HEK293 (cell line): ENCODE results near the gene FERMT3.

Source experiments
- BCL11B ChIP-seq: fragments of 450-650 bp; formaldehyde crosslinking; IDR thresholded peaks from 2 replicates; pipeline ENCODE4 v1.5.1; 2016; ENCODE audit warnings: low read depth, missing biosample characterization, missing genetic modification characterization
- FEZF1 ChIP-seq: fragments of 450-650 bp; formaldehyde crosslinking; IDR thresholded peaks from 2 replicates; pipeline ENCODE4 v1.5.1; 2016; ENCODE audit warnings: missing biosample characterization, missing genetic modification characterization
- GLIS1 ChIP-seq: fragments of 450-650 bp; formaldehyde crosslinking; IDR thresholded peaks from 2 replicates; pipeline ENCODE4 v1.5.1; 2016; ENCODE audit warnings: missing biosample characterization, missing genetic modification characterization
- HIC1 ChIP-seq: fragments of 450-650 bp; formaldehyde crosslinking; IDR thresholded peaks from 2 replicates; pipeline ENCODE4 v1.5.1; 2016; ENCODE audit warnings: missing biosample characterization, missing genetic modification characterization
- HOXD13 ChIP-seq: sonication (generic); formaldehyde crosslinking; IDR thresholded peaks from 2 replicates; pipeline ENCODE4 v1.8.0; 2022; ENCODE audit warnings: missing genetic modification reagents, borderline replicate concordance
- IKZF3 ChIP-seq: fragments of 450-650 bp; IDR thresholded peaks from 2 replicates; pipeline ENCODE4 v1.5.0; 2018; ENCODE audit warnings: missing biosample characterization, mild to moderate bottlenecking, missing genetic modification characterization, moderate library complexity
- KLF16 ChIP-seq: fragments of 450-650 bp; formaldehyde crosslinking; IDR thresholded peaks from 2 replicates; pipeline ENCODE4 v1.5.1; 2017; ENCODE audit warnings: missing biosample characterization, missing genetic modification characterization
- KLF9 ChIP-seq: fragments of 450-650 bp; formaldehyde crosslinking; IDR thresholded peaks from 2 replicates; pipeline ENCODE4 v1.5.1; 2016; ENCODE audit warnings: missing biosample characterization, missing genetic modification characterization, low read depth
- OSR2 ChIP-seq: fragments of 450-650 bp; formaldehyde crosslinking; IDR thresholded peaks from 2 replicates; pipeline ENCODE4 v1.5.1; 2016; ENCODE audit warnings: missing biosample characterization, missing genetic modification characterization
- SP2 ChIP-seq: fragments of 450-650 bp; formaldehyde crosslinking; IDR thresholded peaks from 2 replicates; pipeline ENCODE4 v1.5.1; 2016; ENCODE audit warnings: missing biosample characterization, missing genetic modification characterization
- SP3 ChIP-seq: fragments of 450-650 bp; formaldehyde crosslinking; IDR thresholded peaks from 2 replicates; pipeline ENCODE4 v1.5.1; 2016; ENCODE audit warnings: missing biosample characterization, missing genetic modification characterization
- TCF7L2 ChIP-seq: IDR thresholded peaks from 2 replicates; pipeline ENCODE4 v1.6.1; 2011; ENCODE audit warnings: low read depth, mild to moderate bottlenecking, inconsistent platforms, low read length, moderate library complexity, borderline replicate concordance
- WT1 ChIP-seq: fragments of 450-650 bp; formaldehyde crosslinking; IDR thresholded peaks from 2 replicates; pipeline ENCODE4 v1.5.1; 2016; ENCODE audit warnings: missing biosample characterization, missing genetic modification characterization
- YY2 ChIP-seq: fragments of 450-650 bp; formaldehyde crosslinking; IDR thresholded peaks from 2 replicates; pipeline ENCODE4 v1.5.1; 2016; ENCODE audit warnings: missing biosample characterization, missing genetic modification characterization
- ZBTB20 ChIP-seq: fragments of 450-650 bp; formaldehyde crosslinking; IDR thresholded peaks from 2 replicates; pipeline ENCODE4 v1.5.1; 2016; ENCODE audit warnings: missing biosample characterization, missing genetic modification characterization
- ZBTB26 ChIP-seq: fragments of 450-650 bp; formaldehyde crosslinking; optimal IDR thresholded peaks from 2 replicates; pipeline ENCODE3; 2016; ENCODE audit warnings: missing biosample characterization, mild to moderate bottlenecking, missing genetic modification characterization
- ZBTB48 ChIP-seq: fragments of 450-650 bp; formaldehyde crosslinking; IDR thresholded peaks from 2 replicates; pipeline ENCODE4 v1.5.1; 2016; ENCODE audit warnings: missing biosample characterization, missing genetic modification characterization
- ZNF248 ChIP-seq: fragments of 450-650 bp; formaldehyde crosslinking; IDR thresholded peaks from 2 replicates; pipeline ENCODE4 v1.5.1; 2017; ENCODE audit warnings: missing biosample characterization, missing genetic modification characterization
- ZNF37A ChIP-seq: fragments of 450-650 bp; IDR thresholded peaks from 2 replicates; pipeline ENCODE4 v1.5.1; 2018; ENCODE audit warnings: missing biosample characterization, missing genetic modification characterization
- ZNF391 ChIP-seq: fragments of 450-650 bp; formaldehyde crosslinking; IDR thresholded peaks from 2 replicates; pipeline ENCODE4 v1.5.1; 2016; ENCODE audit warnings: low read depth, missing biosample characterization, missing genetic modification characterization, borderline replicate concordance
- ZNF600 ChIP-seq: fragments of 450-650 bp; formaldehyde crosslinking; IDR thresholded peaks from 2 replicates; pipeline ENCODE4 v1.5.1; 2016; ENCODE audit warnings: missing biosample characterization, missing genetic modification characterization
- ZSCAN23 ChIP-seq: fragments of 450-650 bp; formaldehyde crosslinking; IDR thresholded peaks from 2 replicates; pipeline ENCODE4 v1.5.1; 2016; ENCODE audit warnings: missing biosample characterization, missing genetic modification characterization
- TF ChIP-seq, protein P1 (sequence below): fragments of 450-650 bp; formaldehyde crosslinking; IDR thresholded peaks from 2 replicates; pipeline ENCODE4 v1.5.1; 2016; ENCODE audit warnings: missing biosample characterization, missing genetic modification characterization
- TF ChIP-seq, protein P2 (sequence below): fragments of 450-650 bp; IDR thresholded peaks from 2 replicates; pipeline ENCODE4 v1.5.1; 2018; ENCODE audit warnings: missing biosample characterization, mild to moderate bottlenecking, missing genetic modification characterization
- TF ChIP-seq, protein P3 (sequence below): fragments of 450-650 bp; formaldehyde crosslinking; IDR thresholded peaks from 2 replicates; pipeline ENCODE4 v1.5.1; 2016; ENCODE audit warnings: missing biosample characterization, missing genetic modification characterization
- TF ChIP-seq, protein P4 (sequence below): fragments of 450-650 bp; formaldehyde crosslinking; IDR thresholded peaks from 2 replicates; pipeline ENCODE4 v1.5.1; 2017; ENCODE audit warnings: missing biosample characterization, missing genetic modification characterization
- TF ChIP-seq, protein P5 (sequence below): fragments of 450-650 bp; IDR thresholded peaks from 2 replicates; pipeline ENCODE4 v1.5.1; 2018; ENCODE audit warnings: missing biosample characterization, missing genetic modification characterization

The FERMT3 gene

DNA sequence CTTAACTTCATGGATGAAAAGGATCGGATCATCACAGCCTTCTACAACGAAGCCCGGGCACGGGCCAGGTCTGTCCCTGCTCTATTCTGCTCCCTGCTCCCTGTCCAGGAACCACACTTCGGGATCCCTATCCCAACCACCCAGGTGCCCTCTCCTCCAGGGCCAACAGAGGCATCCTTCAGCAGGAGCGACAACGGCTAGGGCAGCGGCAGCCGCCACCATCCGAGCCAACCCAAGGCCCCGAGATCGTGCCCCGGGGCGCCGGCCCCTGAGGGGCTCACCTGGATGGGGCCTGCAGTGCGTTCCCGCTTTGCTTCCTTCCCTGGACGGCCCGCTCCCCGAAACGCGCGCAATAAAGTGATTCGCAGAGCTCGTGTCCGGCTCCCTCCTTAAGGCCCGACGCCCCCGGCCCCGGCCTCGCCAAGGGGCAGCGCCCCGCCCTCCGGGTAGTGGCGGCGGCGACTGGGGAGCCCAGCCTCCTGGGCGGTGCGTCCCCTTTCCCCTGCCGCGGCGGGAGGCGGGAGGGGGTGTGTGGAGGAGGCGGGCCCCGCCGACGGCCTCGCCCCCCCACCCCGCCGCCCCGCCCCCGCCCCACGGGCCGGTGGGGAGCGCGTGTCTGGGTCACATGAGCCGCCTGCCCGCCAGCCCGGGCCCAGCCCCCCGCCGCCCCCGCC, 27.5 kb downstream of the FERMT3 start, which contains the start of gene VEGFB (continued):
- TF ChIP-seq, protein P1, sequence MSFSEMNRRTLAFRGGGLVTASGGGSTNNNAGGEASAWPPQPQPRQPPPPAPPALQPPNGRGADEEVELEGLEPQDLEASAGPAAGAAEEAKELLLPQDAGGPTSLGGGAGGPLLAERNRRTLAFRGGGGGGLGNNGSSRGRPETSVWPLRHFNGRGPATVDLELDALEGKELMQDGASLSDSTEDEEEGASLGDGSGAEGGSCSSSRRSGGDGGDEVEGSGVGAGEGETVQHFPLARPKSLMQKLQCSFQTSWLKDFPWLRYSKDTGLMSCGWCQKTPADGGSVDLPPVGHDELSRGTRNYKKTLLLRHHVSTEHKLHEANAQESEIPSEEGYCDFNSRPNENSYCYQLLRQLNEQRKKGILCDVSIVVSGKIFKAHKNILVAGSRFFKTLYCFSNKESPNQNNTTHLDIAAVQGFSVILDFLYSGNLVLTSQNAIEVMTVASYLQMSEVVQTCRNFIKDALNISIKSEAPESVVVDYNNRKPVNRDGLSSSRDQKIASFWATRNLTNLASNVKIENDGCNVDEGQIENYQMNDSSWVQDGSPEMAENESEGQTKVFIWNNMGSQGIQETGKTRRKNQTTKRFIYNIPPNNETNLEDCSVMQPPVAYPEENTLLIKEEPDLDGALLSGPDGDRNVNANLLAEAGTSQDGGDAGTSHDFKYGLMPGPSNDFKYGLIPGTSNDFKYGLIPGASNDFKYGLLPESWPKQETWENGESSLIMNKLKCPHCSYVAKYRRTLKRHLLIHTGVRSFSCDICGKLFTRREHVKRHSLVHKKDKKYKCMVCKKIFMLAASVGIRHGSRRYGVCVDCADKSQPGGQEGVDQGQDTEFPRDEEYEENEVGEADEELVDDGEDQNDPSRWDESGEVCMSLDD (tag by site-specific recombination): peak; percentile 72
- TF ChIP-seq ZBTB48 (tag by site-specific recombination) (peak; percentile 64), WT1 (tag by site-specific recombination) (no peak), TCF7L2 (no peak), FEZF1 (tag by site-specific recombination) (no peak), SP2 (tag by site-specific recombination) (peak; percentile 46), HOXD13 (no peak), GLIS1 (tag by site-specific recombination) (peak; percentile 44; the same call in 1 of the 2 replicates), ZNF391 (tag by site-specific recombination) (no peak), KLF16 (tag by site-specific recombination) (no peak), ZBTB26 (peak; percentile 34), SP3 (peak; percentile 69), ZNF37A (no peak), YY2 (tag by site-specific recombination) (no peak), BCL11B (tag by site-specific recombination) (no peak), ZBTB20 (tag by site-specific recombination) (peak; percentile 43; the same call in 1 of the 2 replicates), OSR2 (tag by site-specific recombination) (no peak), ZNF600 (tag by site-specific recombination) (0 out of 2 replicates have a peak, but pooled peaks have one; percentile 17), ZNF248 (tag by site-specific recombination) (no peak), KLF9 (peak; percentile 46; the same call in 1 of the 2 replicates), ZSCAN23 (tag by site-specific recombination) (no peak), HIC1 (tag by site-specific recombination) (0 out of 2 replicates have a peak, but pooled peaks have one; percentile 41), IKZF3 (tag by site-specific recombination) (0 out of 2 replicates have a peak, but pooled peaks have one; percentile 17)
- TF ChIP-seq, protein P2, sequence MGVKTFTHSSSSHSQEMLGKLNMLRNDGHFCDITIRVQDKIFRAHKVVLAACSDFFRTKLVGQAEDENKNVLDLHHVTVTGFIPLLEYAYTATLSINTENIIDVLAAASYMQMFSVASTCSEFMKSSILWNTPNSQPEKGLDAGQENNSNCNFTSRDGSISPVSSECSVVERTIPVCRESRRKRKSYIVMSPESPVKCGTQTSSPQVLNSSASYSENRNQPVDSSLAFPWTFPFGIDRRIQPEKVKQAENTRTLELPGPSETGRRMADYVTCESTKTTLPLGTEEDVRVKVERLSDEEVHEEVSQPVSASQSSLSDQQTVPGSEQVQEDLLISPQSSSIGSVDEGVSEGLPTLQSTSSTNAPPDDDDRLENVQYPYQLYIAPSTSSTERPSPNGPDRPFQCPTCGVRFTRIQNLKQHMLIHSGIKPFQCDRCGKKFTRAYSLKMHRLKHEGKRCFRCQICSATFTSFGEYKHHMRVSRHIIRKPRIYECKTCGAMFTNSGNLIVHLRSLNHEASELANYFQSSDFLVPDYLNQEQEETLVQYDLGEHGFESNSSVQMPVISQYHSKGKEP (tag by site-specific recombination): no peak
- TF ChIP-seq, protein P3, sequence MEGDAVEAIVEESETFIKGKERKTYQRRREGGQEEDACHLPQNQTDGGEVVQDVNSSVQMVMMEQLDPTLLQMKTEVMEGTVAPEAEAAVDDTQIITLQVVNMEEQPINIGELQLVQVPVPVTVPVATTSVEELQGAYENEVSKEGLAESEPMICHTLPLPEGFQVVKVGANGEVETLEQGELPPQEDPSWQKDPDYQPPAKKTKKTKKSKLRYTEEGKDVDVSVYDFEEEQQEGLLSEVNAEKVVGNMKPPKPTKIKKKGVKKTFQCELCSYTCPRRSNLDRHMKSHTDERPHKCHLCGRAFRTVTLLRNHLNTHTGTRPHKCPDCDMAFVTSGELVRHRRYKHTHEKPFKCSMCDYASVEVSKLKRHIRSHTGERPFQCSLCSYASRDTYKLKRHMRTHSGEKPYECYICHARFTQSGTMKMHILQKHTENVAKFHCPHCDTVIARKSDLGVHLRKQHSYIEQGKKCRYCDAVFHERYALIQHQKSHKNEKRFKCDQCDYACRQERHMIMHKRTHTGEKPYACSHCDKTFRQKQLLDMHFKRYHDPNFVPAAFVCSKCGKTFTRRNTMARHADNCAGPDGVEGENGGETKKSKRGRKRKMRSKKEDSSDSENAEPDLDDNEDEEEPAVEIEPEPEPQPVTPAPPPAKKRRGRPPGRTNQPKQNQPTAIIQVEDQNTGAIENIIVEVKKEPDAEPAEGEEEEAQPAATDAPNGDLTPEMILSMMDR (tag by site-specific recombination): peak; percentile 22; the same call in 1 of the 2 replicates
- TF ChIP-seq, protein P4, sequence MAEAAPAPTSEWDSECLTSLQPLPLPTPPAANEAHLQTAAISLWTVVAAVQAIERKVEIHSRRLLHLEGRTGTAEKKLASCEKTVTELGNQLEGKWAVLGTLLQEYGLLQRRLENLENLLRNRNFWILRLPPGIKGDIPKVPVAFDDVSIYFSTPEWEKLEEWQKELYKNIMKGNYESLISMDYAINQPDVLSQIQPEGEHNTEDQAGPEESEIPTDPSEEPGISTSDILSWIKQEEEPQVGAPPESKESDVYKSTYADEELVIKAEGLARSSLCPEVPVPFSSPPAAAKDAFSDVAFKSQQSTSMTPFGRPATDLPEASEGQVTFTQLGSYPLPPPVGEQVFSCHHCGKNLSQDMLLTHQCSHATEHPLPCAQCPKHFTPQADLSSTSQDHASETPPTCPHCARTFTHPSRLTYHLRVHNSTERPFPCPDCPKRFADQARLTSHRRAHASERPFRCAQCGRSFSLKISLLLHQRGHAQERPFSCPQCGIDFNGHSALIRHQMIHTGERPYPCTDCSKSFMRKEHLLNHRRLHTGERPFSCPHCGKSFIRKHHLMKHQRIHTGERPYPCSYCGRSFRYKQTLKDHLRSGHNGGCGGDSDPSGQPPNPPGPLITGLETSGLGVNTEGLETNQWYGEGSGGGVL: peak; percentile 27; the same call in 1 of the 2 replicates
- TF ChIP-seq, protein P5, sequence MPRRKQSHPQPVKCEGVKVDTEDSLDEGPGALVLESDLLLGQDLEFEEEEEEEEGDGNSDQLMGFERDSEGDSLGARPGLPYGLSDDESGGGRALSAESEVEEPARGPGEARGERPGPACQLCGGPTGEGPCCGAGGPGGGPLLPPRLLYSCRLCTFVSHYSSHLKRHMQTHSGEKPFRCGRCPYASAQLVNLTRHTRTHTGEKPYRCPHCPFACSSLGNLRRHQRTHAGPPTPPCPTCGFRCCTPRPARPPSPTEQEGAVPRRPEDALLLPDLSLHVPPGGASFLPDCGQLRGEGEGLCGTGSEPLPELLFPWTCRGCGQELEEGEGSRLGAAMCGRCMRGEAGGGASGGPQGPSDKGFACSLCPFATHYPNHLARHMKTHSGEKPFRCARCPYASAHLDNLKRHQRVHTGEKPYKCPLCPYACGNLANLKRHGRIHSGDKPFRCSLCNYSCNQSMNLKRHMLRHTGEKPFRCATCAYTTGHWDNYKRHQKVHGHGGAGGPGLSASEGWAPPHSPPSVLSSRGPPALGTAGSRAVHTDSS (tag by site-specific recombination): no peak
